ENCODE measurements around the gene STAC2.
A peak's percentile ranks its signal among the peaks of the same experiment; 100 is the strongest.

Gene STAC2

DNA sequence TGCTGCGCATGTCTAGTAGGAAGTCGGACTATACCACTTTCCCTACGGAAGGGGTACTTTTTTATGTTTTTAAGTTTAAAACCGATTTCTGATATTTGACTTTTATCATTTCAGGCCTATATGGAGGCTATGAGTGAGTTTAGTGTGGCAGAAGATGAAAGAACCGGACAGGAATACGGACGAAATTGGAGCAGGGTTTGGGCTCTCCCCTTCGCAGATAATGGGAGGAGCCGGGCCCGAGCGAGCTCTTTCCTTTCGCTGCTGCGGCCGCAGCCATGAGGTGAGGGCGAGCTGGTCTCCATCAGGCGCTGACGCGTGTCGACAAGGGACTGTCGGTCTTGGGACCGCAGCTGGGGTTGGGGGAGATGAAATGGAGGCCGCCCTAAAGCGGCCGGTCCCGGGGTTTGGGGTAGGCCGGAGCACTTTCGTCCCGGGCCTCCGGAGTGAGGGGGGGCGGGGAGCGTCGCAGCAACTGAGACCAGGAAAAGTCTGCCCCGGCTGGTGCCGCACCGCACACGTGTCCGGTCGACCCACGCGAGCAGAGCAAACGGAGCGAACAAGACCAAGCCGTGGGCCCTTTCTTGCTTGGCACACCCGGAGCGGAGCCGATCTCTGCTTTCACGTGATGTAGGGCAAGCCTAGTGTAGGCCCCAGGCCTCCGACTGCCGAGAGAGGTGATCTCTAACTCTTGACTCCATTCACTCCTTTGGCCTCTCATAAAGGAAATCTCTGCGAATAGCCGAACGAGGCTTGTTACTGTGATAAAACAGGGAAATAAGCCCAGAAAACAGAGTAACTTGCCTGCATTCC is 25.5 kb downstream of the STAC2 start, which contains the start of gene RPL19:
TSS of gene RPL19 (plus strand) at position 214 of the 810 bp plus-strand sequence. CDS start at position 276, 62 bp downstream.
- TF ChIP-seq, protein P1, sequence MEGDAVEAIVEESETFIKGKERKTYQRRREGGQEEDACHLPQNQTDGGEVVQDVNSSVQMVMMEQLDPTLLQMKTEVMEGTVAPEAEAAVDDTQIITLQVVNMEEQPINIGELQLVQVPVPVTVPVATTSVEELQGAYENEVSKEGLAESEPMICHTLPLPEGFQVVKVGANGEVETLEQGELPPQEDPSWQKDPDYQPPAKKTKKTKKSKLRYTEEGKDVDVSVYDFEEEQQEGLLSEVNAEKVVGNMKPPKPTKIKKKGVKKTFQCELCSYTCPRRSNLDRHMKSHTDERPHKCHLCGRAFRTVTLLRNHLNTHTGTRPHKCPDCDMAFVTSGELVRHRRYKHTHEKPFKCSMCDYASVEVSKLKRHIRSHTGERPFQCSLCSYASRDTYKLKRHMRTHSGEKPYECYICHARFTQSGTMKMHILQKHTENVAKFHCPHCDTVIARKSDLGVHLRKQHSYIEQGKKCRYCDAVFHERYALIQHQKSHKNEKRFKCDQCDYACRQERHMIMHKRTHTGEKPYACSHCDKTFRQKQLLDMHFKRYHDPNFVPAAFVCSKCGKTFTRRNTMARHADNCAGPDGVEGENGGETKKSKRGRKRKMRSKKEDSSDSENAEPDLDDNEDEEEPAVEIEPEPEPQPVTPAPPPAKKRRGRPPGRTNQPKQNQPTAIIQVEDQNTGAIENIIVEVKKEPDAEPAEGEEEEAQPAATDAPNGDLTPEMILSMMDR (IDR thresholded peaks at IDR 0.05; ENCODE audit: extremely low read depth, insufficient read depth, missing control alignments), result no peak
- DNase-seq (ENCODE audit: low spot score), result peak; percentile 91
- in situ Hi-C loops (cut with MboI; ENCODE audit: low pct_unique_long_range_greater_than_20kb, low sequenced_read_pairs, unreplicated experiment), result no loop called here

DNA sequence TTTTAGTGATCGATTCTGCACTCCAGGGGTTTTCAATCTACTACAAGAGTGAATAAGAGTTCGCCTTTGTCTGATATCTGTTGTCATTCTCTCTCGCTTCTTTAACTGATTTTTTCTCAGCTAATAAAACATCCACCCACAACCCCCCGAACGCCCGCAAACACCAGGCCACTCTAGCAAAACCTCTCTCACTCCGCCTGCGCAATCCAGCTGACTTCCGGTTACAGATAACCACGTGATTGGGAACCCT is 26.0 kb downstream of the STAC2 start:
- in situ Hi-C loops (cut with MboI; ENCODE audit: low pct_unique_long_range_greater_than_20kb, low sequenced_read_pairs, unreplicated experiment), result no loop called here
- peak; percentile 97 for DNase-seq (ENCODE audit: low spot score)
- TF ChIP-seq, protein P1 (IDR thresholded peaks at IDR 0.05; ENCODE audit: extremely low read depth, insufficient read depth, missing control alignments), result no peak

DNA sequence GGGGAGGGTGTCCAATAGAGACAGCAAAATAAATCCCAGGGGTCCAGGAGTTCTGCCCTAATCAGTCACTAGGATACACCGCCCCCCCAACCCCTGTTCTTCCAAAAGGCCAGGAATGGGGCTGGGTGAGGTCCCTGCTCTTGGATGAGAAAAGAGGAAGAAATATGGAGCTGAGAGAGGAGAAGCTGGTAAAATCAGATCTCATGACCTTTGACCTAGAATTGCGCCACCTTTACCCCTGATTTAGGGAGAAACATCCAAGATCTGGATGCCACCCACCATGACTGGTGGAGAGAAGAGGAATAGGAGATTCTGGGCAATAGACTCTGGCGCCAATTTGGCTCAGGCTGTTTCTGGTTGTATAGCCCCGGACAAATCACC is 27.6 kb downstream of the STAC2 start:
- in situ Hi-C loops (cut with MboI; ENCODE audit: low pct_unique_long_range_greater_than_20kb, low sequenced_read_pairs, unreplicated experiment), result no loop called here
- TF ChIP-seq, protein P1 (IDR thresholded peaks at IDR 0.05; ENCODE audit: extremely low read depth, insufficient read depth, missing control alignments), result no peak
- no peak for DNase-seq (ENCODE audit: low spot score)

DNA sequence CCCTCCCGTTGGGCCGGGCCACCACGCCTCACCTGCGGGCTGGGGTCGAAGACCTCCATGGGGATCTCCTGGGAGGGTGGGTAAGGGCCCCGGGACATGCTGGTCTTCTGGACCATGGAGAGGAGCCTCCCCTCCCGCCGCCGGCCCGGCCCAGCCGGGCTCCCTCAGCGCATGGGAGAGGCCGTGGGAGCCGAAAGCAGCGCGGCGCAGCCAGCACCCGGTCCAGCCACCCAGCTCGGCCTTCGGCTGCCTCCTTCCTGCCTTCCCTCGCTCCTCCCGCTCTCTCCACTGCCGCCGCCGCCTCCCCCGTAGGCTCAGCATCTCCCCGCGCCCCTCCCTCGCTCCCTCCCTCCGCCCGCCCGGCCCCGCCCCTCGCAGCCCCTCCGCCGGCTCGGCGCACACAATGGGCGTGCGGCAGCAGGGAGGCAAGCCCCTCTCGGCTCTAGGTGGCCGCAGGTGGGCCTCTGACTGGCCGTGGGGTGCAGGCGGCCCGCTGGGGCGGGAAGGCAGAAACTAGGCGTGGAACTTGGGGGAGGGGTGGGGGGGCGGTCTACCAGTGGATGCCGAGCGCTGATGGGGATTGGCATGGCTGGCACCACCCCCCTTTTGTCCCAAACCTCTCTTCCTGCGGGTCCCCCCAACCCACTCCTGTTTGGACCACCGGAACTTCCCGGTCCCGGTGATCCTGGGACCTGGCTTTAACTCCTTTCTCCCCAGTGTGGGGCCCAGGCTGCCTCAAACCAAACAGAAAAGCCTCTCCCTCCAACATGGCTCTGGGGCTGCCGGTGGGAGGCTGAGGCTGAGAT is 28.2 kb downstream of the STAC2 start, which contains the start of gene CACNB1:
TSS of gene CACNB1 (minus strand) at position 290 of the 806 bp plus-strand sequence. CDS start at position 116, 174 bp downstream.
- TF ChIP-seq, protein P1 (IDR thresholded peaks at IDR 0.05; ENCODE audit: extremely low read depth, insufficient read depth, missing control alignments), result no peak
- in situ Hi-C loops (cut with MboI; ENCODE audit: low pct_unique_long_range_greater_than_20kb, low sequenced_read_pairs, unreplicated experiment), result no loop called here
- DNase-seq (ENCODE audit: low spot score), result peak; percentile 92

DNA sequence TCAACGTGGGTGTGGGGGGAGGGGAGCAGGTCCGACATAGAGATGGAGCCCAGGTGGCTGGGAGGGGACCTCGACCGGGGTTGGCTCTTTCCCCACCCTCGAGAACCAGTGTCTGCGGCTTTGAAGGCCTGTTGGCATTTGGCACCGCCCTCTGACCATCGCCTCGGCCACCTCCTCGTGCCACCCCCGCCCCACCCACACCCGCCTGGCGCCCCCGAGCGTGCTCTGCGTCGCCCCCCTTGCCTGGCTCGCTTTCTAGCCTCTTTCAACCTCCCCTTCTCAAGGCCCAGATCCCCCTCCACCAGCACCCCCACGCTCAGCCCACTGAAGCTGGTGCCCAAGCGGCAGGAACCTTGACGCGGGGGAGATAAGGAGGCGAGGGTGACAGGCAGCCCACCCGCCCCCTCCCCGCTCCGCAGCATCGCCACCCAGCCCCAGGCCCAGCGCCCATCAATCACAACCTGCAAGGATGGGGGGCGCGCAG is 28.9 kb downstream of the STAC2 start:
- TF ChIP-seq, protein P1 (IDR thresholded peaks at IDR 0.05; ENCODE audit: extremely low read depth, insufficient read depth, missing control alignments), result no peak
- in situ Hi-C loops (cut with MboI; ENCODE audit: low pct_unique_long_range_greater_than_20kb, low sequenced_read_pairs, unreplicated experiment), result no loop called here
- peak; percentile 64 for DNase-seq (ENCODE audit: low spot score)

DNA sequence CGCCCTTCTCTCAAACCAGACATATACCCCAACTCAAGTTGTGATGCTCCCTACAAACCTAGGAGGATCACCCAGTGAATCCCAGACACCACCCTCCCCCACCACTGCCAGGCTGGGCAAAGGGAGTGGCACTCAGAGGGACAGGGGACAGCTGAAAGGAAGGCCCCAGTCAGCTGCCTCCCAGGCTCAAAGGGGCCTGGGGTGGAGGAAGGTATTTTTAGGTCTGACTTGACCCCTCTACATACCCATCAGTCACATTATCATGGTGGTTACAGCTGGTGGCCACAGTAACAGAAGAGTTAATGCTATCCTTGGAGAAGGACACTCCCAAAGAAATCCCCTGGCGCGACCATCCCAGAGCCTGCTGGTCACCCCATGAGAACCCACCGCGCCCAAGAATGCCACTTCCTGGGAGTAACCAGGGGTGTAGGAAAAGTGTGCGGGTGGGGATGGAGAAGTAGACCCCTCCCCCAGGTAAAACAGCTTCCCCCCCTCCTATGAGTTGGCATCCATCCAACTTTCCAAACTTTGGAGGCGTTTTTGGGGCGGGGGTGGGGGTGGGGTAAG is 29.4 kb downstream of the STAC2 start:
- in situ Hi-C loops (cut with MboI; ENCODE audit: low pct_unique_long_range_greater_than_20kb, low sequenced_read_pairs, unreplicated experiment), result no loop called here
- TF ChIP-seq, protein P1 (IDR thresholded peaks at IDR 0.05; ENCODE audit: extremely low read depth, insufficient read depth, missing control alignments), result no peak
- DNase-seq (ENCODE audit: low spot score), result no peak

Measured in GM13977 (cell line).